ENCODE data around the gene TMEM114.

The TMEM114 gene

GRCh38 chr16:8548166-8548565 lies 42.1 kb downstream of the TMEM114 start:
- no peak for DNase-seq (ENCODE audit: low read depth)

- DNase-seq (ENCODE audit: low read depth): no peak
These were observed 42.5 kb downstream of the TMEM114 start for GRCh38 chr16:8547762-8548161.

DNA sequence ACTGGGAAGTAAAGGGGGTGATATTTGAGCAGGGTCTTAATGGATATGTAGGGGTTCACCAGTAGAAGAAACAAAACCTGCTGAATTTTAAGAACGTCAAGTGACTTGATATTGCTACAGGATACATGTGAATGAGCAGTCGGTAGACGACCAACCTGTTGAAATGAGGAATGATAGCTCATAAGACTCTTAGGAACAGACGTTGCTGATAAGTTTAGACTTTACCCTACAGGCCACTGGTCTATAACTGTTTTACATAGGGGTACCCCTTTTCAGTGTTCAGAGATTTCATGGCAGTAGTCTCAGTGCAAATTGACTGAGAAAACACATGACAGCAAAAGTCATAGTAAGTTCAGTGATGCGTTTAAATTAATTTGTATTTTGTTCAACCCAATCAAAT lies 45.9 kb downstream of the TMEM114 start:
- no peak for DNase-seq (ENCODE audit: low read depth)

DNA sequence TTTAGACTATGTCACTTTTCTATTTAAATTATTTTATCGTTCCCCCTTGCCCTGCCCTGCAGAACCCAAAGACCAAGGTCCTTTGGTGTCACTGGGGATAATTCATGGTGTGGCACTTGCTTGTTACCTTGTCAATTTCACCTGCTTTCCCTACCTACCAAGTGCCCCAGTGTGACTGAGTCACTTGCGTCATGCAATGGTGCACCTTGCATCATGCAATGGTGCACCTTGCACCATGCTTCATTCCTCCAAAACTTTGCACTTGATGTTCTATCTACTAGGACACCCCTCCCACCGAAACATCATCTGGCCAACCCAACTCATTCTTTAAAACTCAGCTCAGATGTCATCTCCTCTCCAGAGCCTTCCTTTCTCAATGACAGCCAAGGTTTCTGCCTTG lies 47.1 kb downstream of the TMEM114 start:
- DNase-seq (ENCODE audit: low read depth): no peak

DNA sequence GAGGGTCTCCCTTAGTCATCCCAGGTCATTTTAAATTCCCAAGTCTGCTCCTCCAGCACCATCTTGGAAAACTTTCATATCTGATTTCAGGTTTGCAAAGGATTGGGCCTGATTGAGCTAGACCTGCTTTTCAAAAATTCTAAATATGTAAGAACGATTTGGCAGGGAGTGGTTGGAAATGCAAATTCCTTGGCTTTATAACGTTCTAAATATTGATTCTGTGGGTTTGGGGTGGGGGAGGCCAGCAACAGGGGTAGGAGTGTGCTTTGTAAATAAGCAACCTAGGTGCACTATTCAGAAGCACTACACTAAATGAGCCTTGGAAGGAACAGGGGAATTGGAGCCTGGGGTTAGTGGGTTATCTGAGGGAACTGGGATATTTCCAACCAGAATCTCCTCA lies 47.9 kb downstream of the TMEM114 start:
- no peak for DNase-seq (ENCODE audit: low read depth)

GRCh38 chr16:8541868-8542267 lies 48.4 kb downstream of the TMEM114 start:
- no peak for DNase-seq (ENCODE audit: low read depth)

DNA sequence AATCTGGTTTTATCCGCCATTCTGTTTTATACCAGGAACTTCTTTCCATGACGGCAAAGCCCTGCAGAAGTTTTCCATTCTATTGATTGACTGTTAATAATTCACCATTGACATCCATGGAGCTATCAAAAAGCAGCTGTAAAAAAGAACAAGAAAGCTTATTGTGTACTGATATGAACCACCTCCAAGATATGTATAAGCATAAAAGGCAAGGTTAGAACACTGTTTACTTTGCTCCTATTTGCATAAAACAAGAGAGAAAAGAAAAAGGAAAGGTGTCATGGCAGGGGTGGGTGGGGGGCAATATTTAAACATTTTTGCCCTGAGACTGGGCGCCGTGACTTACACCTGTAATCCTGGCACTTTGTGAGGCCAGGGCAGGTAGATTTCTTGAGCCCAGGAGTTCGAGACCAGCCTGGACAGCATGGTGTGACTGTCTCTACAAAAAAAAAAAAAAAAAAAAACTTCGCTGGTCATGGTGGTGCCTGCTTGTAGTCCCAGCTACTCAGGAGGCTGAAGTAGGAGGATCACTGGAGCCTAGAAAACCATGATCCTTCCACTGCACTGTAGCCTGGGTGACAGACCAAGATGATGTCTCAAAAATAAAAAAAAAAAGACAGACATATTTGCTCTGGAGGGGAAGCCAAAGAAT lies 52.5 kb downstream of the TMEM114 start:
- no peak for DNase-seq (ENCODE audit: low read depth)

DNA sequence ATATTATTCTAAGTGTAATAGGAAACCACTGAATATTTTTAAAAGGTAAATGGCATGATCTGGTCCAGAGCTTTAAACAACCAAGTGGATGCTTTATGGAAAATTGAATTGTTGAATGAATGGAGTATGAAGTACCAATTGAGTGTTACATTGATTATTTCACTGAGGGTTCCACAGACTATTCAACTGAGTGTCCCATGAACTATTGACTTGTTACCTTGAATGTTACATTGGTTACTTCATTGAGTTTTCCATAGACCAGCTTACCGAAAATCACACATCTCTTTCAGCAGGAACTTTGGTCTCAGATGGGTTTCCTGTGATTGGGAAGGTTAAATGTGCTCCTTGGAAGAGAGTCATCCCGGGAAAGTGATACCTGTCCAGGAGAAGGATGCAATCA lies 56.8 kb downstream of the TMEM114 start:
- DNase-seq (ENCODE audit: low read depth): no peak

DNA sequence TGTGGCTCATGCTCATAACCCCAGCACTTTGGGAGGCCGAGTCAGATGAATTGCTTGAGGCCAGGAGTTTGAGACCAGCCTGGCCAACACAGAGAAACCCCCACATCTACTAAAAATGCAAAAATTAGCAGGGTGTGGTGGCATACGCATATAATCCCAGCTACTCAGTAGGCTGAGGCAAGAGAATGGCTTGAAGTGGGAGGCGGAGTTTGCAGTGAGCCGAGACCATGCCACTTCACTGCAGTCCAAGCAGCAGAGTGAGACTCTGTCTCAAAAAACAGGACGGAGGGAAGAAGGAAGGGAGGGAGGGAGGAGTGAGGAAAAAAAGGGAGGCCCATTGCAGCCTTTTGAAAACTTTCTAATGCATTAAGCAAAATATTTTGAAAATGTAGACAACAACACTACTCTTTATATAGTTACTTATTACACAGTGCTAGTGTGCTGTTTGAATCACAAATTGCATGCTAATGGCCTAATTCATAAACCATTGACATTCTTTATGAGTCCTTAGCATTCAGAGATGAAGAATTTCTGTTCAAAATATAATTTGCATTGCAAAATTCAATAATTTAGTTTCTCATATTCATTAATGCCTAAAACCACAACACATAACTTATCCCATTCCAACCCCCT lies 59.4 kb downstream of the TMEM114 start:
- DNase-seq (ENCODE audit: low read depth): no peak

DNA sequence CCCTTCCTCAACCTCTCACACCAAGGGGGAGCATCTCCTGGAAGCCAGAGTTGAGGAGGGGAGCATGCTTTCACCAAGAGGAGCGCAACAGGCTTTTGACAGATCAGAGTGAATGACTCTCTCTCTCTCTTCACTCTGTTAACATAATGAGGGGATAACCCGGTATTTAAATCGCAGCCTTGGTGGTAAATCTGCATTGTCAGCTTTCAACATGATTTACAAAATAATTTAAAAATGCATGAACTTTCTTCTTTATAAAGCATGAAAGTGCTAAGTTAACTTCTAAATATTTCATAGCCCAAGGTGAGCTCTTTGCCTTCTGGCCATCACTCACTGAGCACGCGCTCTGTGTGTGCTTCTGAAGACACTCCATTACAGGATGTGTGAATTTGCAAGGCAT lies 61.8 kb downstream of the TMEM114 start:
- DNase-seq (ENCODE audit: low read depth): no peak

DNA sequence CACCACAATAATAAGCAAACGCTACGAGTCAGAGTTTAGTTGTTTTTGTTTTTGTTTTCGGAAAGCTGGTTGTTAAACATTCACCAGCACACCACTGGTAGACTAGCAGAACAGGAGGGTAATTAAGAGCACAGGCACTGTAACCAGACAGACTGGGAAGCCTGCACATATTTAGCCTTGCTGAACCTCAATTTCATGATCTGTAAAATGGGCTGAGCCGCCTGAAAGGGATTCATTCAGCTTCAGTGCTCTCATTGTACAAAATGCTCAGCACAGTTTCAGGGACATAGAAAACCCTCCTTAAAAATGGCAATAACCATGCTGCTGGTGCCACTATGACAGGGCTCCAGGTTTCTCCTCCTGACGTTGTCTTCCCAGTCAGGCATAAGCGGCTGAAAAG lies 66.4 kb downstream of the TMEM114 start:
- no peak for DNase-seq (ENCODE audit: low read depth)

DNA sequence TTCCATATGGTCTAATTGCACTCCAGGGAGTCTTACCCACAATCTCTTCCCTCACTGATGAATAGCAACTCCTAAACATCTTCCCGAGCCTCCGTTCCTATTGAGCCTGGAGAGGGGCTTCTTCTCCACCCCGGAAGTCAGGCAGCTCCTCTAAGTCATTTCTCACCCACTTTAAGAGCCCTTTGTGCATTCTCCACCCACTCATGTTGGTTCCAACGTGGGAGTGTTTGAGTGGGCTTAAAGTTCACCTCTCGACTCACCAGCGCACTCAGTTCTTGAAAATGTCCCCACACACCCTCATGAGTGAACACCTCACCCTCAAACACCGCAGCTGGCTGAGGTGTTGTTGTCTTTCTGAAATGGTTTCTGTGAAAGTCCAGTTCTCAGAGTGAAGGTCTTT lies 67.6 kb downstream of the TMEM114 start:
- DNase-seq (ENCODE audit: low read depth): no peak

DNA sequence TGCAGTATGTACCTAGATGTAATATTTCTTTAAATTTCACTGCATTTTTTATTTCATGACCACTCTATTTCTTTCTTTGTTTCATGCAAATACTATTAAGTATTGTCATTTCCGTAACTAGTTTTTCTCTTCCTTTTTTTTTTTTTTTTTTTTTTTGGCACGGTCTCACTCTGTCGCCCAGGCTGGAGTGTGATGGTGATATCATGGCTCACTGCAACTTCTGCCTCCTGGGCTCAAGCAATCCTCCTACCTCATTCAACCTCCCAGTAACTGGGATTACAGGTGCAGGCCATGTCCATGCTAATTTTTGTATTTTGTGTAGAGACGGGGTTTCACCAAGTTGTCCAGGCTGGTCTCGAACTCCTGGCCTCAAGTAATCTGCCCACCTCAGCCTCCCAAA lies 70.7 kb downstream of the TMEM114 start:
- DNase-seq (ENCODE audit: low read depth): no peak

All from stromal cell of bone marrow (primary cell).